RWPE1 (cell line): ENCODE data around the gene SAMD4A.

Source experiments
- CTCF ChIA-PET: fragments of 350-600 bp; sonication (Branson Sonifier 250); formaldehyde crosslinking; extraction: SDS; loops from one replicate; lab custom pipeline; 2021; lab: Yijun Ruan, JAX
- POLR2A ChIA-PET: fragments of 400-600 bp; formaldehyde crosslinking; extraction: SDS; loops from one replicate; lab custom pipeline; 2020; ENCODE audit warnings: antibody characterized with exemption; ENCODE audit not compliant: low non-redundant PET; lab: Yijun Ruan, JAX
- DNase-seq: peaks from one replicate; pipeline ENCODE4 v3.0.0; 2012; ENCODE audit warnings: low spot score
- H3K27ac ChIP-seq: fragments of 450-650 bp; 2 replicates; pipeline ENCODE4 v1.5.1; 2017
- CTCF ChIP-seq: fragments of 450-650 bp; conservative IDR thresholded peaks from 2 replicates; pipeline ENCODE4 v1.5.1; 2017; ENCODE audit warnings: low read depth, mild to moderate bottlenecking

Gene SAMD4A

GRCh38 chr14:54706769-54707168, 139.8 kb downstream of the SAMD4A start:
- ChIA-PET POLR2A (no interaction called here), CTCF (interaction anchor here (1.0 kb wide), 1 partner anchor 15 kb away, joined by 3 read pairs; no protein-coding TSS in a partner anchor)
- H3K27ac ChIP-seq: no peak overlapping the region
- DNase-seq: no peak
- no peak for TF ChIP-seq CTCF

- no peak overlapping the region for H3K27ac ChIP-seq
- no peak for TF ChIP-seq CTCF
- CTCF ChIA-PET: no interaction called here
- no peak for DNase-seq
- POLR2A ChIA-PET: no interaction called here
Measured at GRCh38 chr14:54708161-54708560, 141.2 kb downstream of the SAMD4A start.

GRCh38 chr14:54708982-54709381, 142.1 kb downstream of the SAMD4A start:
- ChIA-PET POLR2A (no interaction called here), CTCF (no interaction called here)
- DNase-seq: no peak
- TF ChIP-seq CTCF: no peak
- H3K27ac ChIP-seq: no peak overlapping the region

- no peak for DNase-seq
- ChIA-PET POLR2A (no interaction called here), CTCF (no interaction called here)
- no peak overlapping the region for H3K27ac ChIP-seq
- TF ChIP-seq CTCF: no peak
Measured at GRCh38 chr14:54709444-54709843, 142.5 kb downstream of the SAMD4A start.

GRCh38 chr14:54709867-54710266, 142.9 kb downstream of the SAMD4A start:
- ChIA-PET POLR2A (no interaction called here), CTCF (no interaction called here)
- no peak for DNase-seq
- no peak for TF ChIP-seq CTCF
- H3K27ac ChIP-seq: no peak overlapping the region

GRCh38 chr14:54711312-54711711, 144.4 kb downstream of the SAMD4A start:
- DNase-seq: no peak
- CTCF ChIA-PET: no interaction called here
- POLR2A ChIA-PET: no interaction called here
- no peak overlapping the region for H3K27ac ChIP-seq
- TF ChIP-seq CTCF: no peak
